ENCODE data around the gene CD36. TPM values are rescaled to one million over a fixed set of nuclear protein-coding genes. Genes with fewer than 3 reads are reported as not detected.

CD36 gene
- total and polyA plus RNA-seq, 2 experiments from 2014 or later = 0.40 to 1.8 TPM

GRCh38 chr7:80703272-80703671 lies 64.8 kb downstream of the CD36 start:
- no peaks in the 10 kb centered on the region for H3K4me1 ChIP-seq (ENCODE audit: insufficient read depth)
- H3K79me2 ChIP-seq (replicated peaks; ENCODE audit: insufficient read depth) = no peaks in the 10 kb centered on the region
- H3K36me3 ChIP-seq (ENCODE audit: insufficient read depth) = no peaks in the 10 kb centered on the region
- H3F3A ChIP-seq (replicated peaks; ENCODE audit: low read depth) = no peaks in the 10 kb centered on the region
- H3K36me3 Mint-ChIP-seq (ENCODE audit: low read depth) = no peaks in the 10 kb centered on the region
- H2AFZ ChIP-seq = no peak overlapping the region
- H3K27ac ChIP-seq (ENCODE audit: low read depth) = no peak overlapping the region
- H3K4me1 Mint-ChIP-seq = peaks cover 3% of the 10 kb centered on the region; the same call in 2 of the 3 replicates
- H3K9me2 ChIP-seq (ENCODE audit: insufficient read depth) = no peaks in the 10 kb centered on the region
- H3K9me3 Mint-ChIP-seq = no peaks in the 10 kb centered on the region; the same call in 2 of the 3 replicates
- no peak overlapping the region for H3K27ac Mint-ChIP-seq
- no peaks in the 10 kb centered on the region for H4K20me1 ChIP-seq (replicated peaks; ENCODE audit: insufficient read depth)
- no peak overlapping the region for H3K4me2 ChIP-seq
- TF ChIP-seq NANOG (IDR thresholded peaks at IDR 0.05; ENCODE audit: borderline replicate concordance) (no peak), ZNF331 (CRISPR knock-in tag; IDR thresholded peaks at IDR 0.05; ENCODE audit: low read depth) (no peak), STAT1 (IDR thresholded peaks at IDR 0.05; ENCODE audit: unreplicated experiment) (no peak), EZH2phosphoT487 (IDR thresholded peaks at IDR 0.05; ENCODE audit: unreplicated experiment) (no peak), CTCF (conservative IDR thresholded peaks at IDR 0.05; ENCODE audit: low read depth in 2 of 2) (no peak), ETS1 (IDR thresholded peaks at IDR 0.05) (no peak), ZNF114 (CRISPR knock-in tag; IDR thresholded peaks at IDR 0.05) (no peak), CREB1 (CRISPR knock-in tag; IDR thresholded peaks at IDR 0.05; ENCODE audit: low read depth) (no peak), JUNB (IDR thresholded peaks at IDR 0.05; ENCODE audit: unreplicated experiment) (no peak), ZNF462 (CRISPR knock-in tag; IDR thresholded peaks at IDR 0.05) (no peak), POLR2AphosphoS5 (IDR thresholded peaks at IDR 0.05; ENCODE audit: low read depth) (no peak), REST (IDR thresholded peaks at IDR 0.05; ENCODE audit: unreplicated experiment) (no peak), EZH2 (IDR thresholded peaks at IDR 0.05; ENCODE audit: low read depth, unreplicated experiment) (no peak)
- no peak overlapping the region for H3K4me3 ChIP-seq
- H3K27me3 Mint-ChIP-seq (ENCODE audit: insufficient read depth, low read depth, poor library complexity) = peaks cover 3% of the 10 kb centered on the region
- no peak for ATAC-seq
- DNase-seq (ENCODE audit: low spot score) = no peak
- no peaks in the 10 kb centered on the region for H3K27me3 ChIP-seq (ENCODE audit: insufficient read depth)
- H3K4me3 Mint-ChIP-seq = no peak overlapping the region
